Mesenchymal stem cell (in vitro differentiated cells and primary cell): ENCODE measurements around the gene IL18BP.
A peak's percentile ranks its signal among the peaks of the same experiment; 100 is the strongest.

ENCODE experiments used
- DNase-seq: peaks from one replicate; pipeline ENCODE4 v3.0.0-alpha.2; 2013
- H2AFZ ChIP-seq: one replicate; pipeline ENCODE4 v1.6.1; 2013; ENCODE audit warnings: low read depth, mild to moderate bottlenecking, control low read depth, inconsistent platforms, low read length, moderate library complexity
- H2AK5ac ChIP-seq: 2 replicates; pipeline ENCODE4 v1.6.1; 2013; ENCODE audit warnings: low read length, moderate library complexity, mild to moderate bottlenecking, inconsistent platforms; ENCODE audit not compliant: severe bottlenecking
- H2BK120ac ChIP-seq: one replicate; pipeline ENCODE4 v1.6.1; 2013; ENCODE audit warnings: low read depth, mild to moderate bottlenecking, inconsistent platforms, low read length, moderate library complexity
- H2BK12ac ChIP-seq, 2 experiments: one replicate each; pipeline ENCODE4 v1.6.1; 2013; ENCODE audit warnings: inconsistent platforms in 2 of 2, low read length in 2 of 2, mild to moderate bottlenecking in 2 of 2, moderate library complexity in 2 of 2, control low read depth in 1 of 2
- H2BK15ac ChIP-seq: one replicate; pipeline ENCODE4 v1.6.1; 2013; ENCODE audit warnings: mild to moderate bottlenecking, low read depth, inconsistent platforms; ENCODE audit not compliant: poor library complexity, severe bottlenecking
- H2BK5ac ChIP-seq: 2 replicates; pipeline ENCODE4 v1.6.1; 2013; ENCODE audit warnings: low read depth, mild to moderate bottlenecking, low read length, control low read depth, inconsistent platforms; ENCODE audit not compliant: poor library complexity, severe bottlenecking
- H3K14ac ChIP-seq, 2 experiments: one replicate each; pipeline ENCODE4 v1.6.1; 2013; ENCODE audit warnings: inconsistent platforms in 2 of 2, low read length in 2 of 2, control low read depth in 1 of 2, mild to moderate bottlenecking in 1 of 2, moderate library complexity in 1 of 2
- H3K18ac ChIP-seq, 2 experiments: one replicate each; pipeline ENCODE4 v1.6.1; 2013; ENCODE audit warnings: inconsistent platforms in 2 of 2, low read length in 2 of 2, control low read depth in 1 of 2, low read depth in 1 of 2, mild to moderate bottlenecking in 1 of 2
- H3K23ac ChIP-seq, 2 experiments: one replicate each; pipeline ENCODE4 v1.6.1; 2013; ENCODE audit warnings: inconsistent platforms in 2 of 2, low read length in 2 of 2, mild to moderate bottlenecking in 2 of 2, moderate library complexity in 2 of 2, control low read depth in 1 of 2
- H3K27ac ChIP-seq: 2 replicates; pipeline ENCODE4 v1.5.1; 2013; ENCODE audit warnings: mild to moderate bottlenecking, moderate library complexity, low read length, control low read depth, inconsistent platforms; ENCODE audit not compliant: poor library complexity, severe bottlenecking
- H3K27me3 ChIP-seq, 2 experiments: 2 replicates each; pipeline versions ENCODE4 v1.6.1 to v1.7.0; 2013; ENCODE audit warnings: low read length in 2 of 2, mild to moderate bottlenecking in 2 of 2, moderate library complexity in 2 of 2, control low read depth in 1 of 2, inconsistent platforms in 1 of 2; ENCODE audit not compliant: control insufficient read depth in 1 of 2, insufficient read depth in 1 of 2
- H3K36me3 ChIP-seq, 2 experiments: 2 replicates each; pipeline versions ENCODE4 v1.6.1 to v1.7.0; 2013; ENCODE audit warnings: low read length in 2 of 2, control low read depth in 1 of 2, inconsistent platforms in 1 of 2, low read depth in 1 of 2, mild to moderate bottlenecking in 1 of 2; ENCODE audit not compliant: insufficient read depth in 2 of 2, control insufficient read depth in 1 of 2
- H3K4ac ChIP-seq, 2 experiments: one replicate each; pipeline ENCODE4 v1.6.1; 2013; ENCODE audit warnings: inconsistent platforms in 2 of 2, low read length in 2 of 2, mild to moderate bottlenecking in 2 of 2, moderate library complexity in 2 of 2, control low read depth in 1 of 2, low read depth in 1 of 2
- H3K4me1 ChIP-seq: 2 replicates; pipeline ENCODE4 v1.6.1; 2013; ENCODE audit warnings: low read depth, low read length, control low read depth; ENCODE audit not compliant: control insufficient read depth, insufficient read depth
- H3K4me2 ChIP-seq: 2 replicates; pipeline ENCODE4 v1.6.1; 2013; ENCODE audit warnings: low read length, mild to moderate bottlenecking, inconsistent platforms; ENCODE audit not compliant: poor library complexity, severe bottlenecking
- H3K4me3 ChIP-seq, 2 experiments: 2 replicates each; pipeline versions ENCODE4 v1.5.1 to v1.7.0; 2013; ENCODE audit warnings: low read length in 2 of 2, mild to moderate bottlenecking in 2 of 2, control low read depth in 1 of 2, low read depth in 1 of 2; ENCODE audit not compliant: insufficient read depth in 1 of 2
- H3K79me1 ChIP-seq: replicated peaks from 2 replicates; pipeline ENCODE4 v1.6.1; 2013; ENCODE audit warnings: mild to moderate bottlenecking, control low read depth, low read length, inconsistent platforms; ENCODE audit not compliant: poor library complexity, severe bottlenecking
- H3K9ac ChIP-seq: 2 replicates; pipeline ENCODE4 v1.7.0; 2013; ENCODE audit warnings: mild to moderate bottlenecking, low read length, moderate library complexity
- H3K9me3 ChIP-seq: 2 replicates; pipeline ENCODE4 v1.7.0; 2013; ENCODE audit warnings: mild to moderate bottlenecking, low read length; ENCODE audit not compliant: control insufficient read depth
- H4K8ac ChIP-seq: one replicate; pipeline ENCODE4 v1.6.1; 2013; ENCODE audit warnings: inconsistent platforms, mild to moderate bottlenecking, low read length, moderate library complexity
- H4K91ac ChIP-seq: one replicate; pipeline ENCODE4 v1.6.1; 2013; ENCODE audit warnings: mild to moderate bottlenecking, low read length, inconsistent platforms
- WGBS: methylation state at CpG from one replicate; pipeline ENCODE4 v1.1.7; 2013; ENCODE audit warnings: mixed read lengths; 5-methylcytosine and 5-hydroxymethylcytosine counted together

The IL18BP gene

GRCh38 chr11:71976551-71976950, 22.2 kb upstream of the IL18BP start:
- 100% methylated on average over 3 of the region's 5 CpGs for WGBS
- H3K36me3 ChIP-seq = peaks cover 10 to 30% of the 10 kb centered on the region in 2 experiments
- no peak overlapping the region for H3K23ac ChIP-seq
- no peak overlapping the region for H3K4ac ChIP-seq
- H2AK5ac ChIP-seq = no peak overlapping the region
- DNase-seq = no peak
- no peaks in the 10 kb centered on the region for H3K27me3 ChIP-seq
- H2BK5ac ChIP-seq = no peak overlapping the region
- H3K27ac ChIP-seq = no peak overlapping the region
- H2BK120ac ChIP-seq = no peak overlapping the region
- no peak overlapping the region for H3K9ac ChIP-seq
- H3K4me2 ChIP-seq = no peak overlapping the region
- H2BK12ac ChIP-seq = no peak overlapping the region
- H3K4me1 ChIP-seq = no peaks in the 10 kb centered on the region
- no peak overlapping the region for H4K8ac ChIP-seq
- no peak overlapping the region for H3K14ac ChIP-seq
- no peak overlapping the region for H2AFZ ChIP-seq
- no peak overlapping the region for H4K91ac ChIP-seq
- no peak overlapping the region for H3K4me3 ChIP-seq
- no peak overlapping the region for H3K18ac ChIP-seq
- peaks cover 32% of the 10 kb centered on the region for H3K79me1 ChIP-seq
- H2BK15ac ChIP-seq = no peak overlapping the region
- no peaks in the 10 kb centered on the region for H3K9me3 ChIP-seq

GRCh38 chr11:71977090-71977489, 21.6 kb upstream of the IL18BP start:
- WGBS = 82% methylated on average over 1 of the region's 1 CpG
- Histone ChIP-seq H3K9me3 (no peaks in the 10 kb centered on the region), H2BK15ac (no peak overlapping the region), H3K27ac (no peak overlapping the region), H3K36me3 (peaks cover 13 to 25% of the 10 kb centered on the region in 2 experiments), H3K14ac (no peak overlapping the region), H4K91ac (no peak overlapping the region), H3K4ac (no peak overlapping the region), H3K18ac (no peak overlapping the region), H3K4me2 (no peak overlapping the region), H2AFZ (no peak overlapping the region), H3K4me3 (no peak overlapping the region), H2AK5ac (no peak overlapping the region), H3K79me1 (peaks cover 33% of the 10 kb centered on the region), H3K27me3 (no peaks in the 10 kb centered on the region), H4K8ac (no peak overlapping the region), H3K9ac (no peak overlapping the region), H2BK5ac (no peak overlapping the region), H3K23ac (no peak overlapping the region), H3K4me1 (no peaks in the 10 kb centered on the region), H2BK12ac (no peak overlapping the region), H2BK120ac (no peak overlapping the region)
- DNase-seq = no peak

GRCh38 chr11:71977743-71978418, 20.8 kb upstream of the IL18BP start:
- no peak overlapping the region for H3K4me2 ChIP-seq
- no peak overlapping the region for H4K91ac ChIP-seq
- no peak overlapping the region for H2AFZ ChIP-seq
- H3K4ac ChIP-seq = no peak overlapping the region
- no peaks in the 10 kb centered on the region for H3K27me3 ChIP-seq
- H3K9ac ChIP-seq = no peak overlapping the region
- no peak overlapping the region for H2BK12ac ChIP-seq
- no peak overlapping the region for H3K4me3 ChIP-seq
- H3K27ac ChIP-seq = no peak overlapping the region
- H2BK5ac ChIP-seq = no peak overlapping the region
- H2AK5ac ChIP-seq = no peak overlapping the region
- H3K23ac ChIP-seq = no peak overlapping the region
- H2BK15ac ChIP-seq = no peak overlapping the region
- H2BK120ac ChIP-seq = no peak overlapping the region
- H3K14ac ChIP-seq = no peak overlapping the region
- H3K4me1 ChIP-seq = no peaks in the 10 kb centered on the region
- H3K36me3 ChIP-seq = peaks cover 13 to 22% of the 10 kb centered on the region in 2 experiments
- no peak overlapping the region for H3K18ac ChIP-seq
- DNase-seq = peak; percentile 62
- no peaks in the 10 kb centered on the region for H3K9me3 ChIP-seq
- peaks cover 34% of the 10 kb centered on the region for H3K79me1 ChIP-seq
- H4K8ac ChIP-seq = no peak overlapping the region
- 74% methylated on average over 7 of the region's 7 CpGs for WGBS

GRCh38 chr11:71979094-71979493, 19.6 kb upstream of the IL18BP start:
- Histone ChIP-seq H2BK120ac (no peak overlapping the region), H3K27me3 (no peaks in the 10 kb centered on the region), H3K36me3 (peaks cover 10 to 34% of the 10 kb centered on the region in 2 experiments), H3K9me3 (no peaks in the 10 kb centered on the region), H2AK5ac (no peak overlapping the region), H3K79me1 (peaks cover 38% of the 10 kb centered on the region), H2BK5ac (no peak overlapping the region), H3K27ac (no peak overlapping the region), H3K4me2 (no peak overlapping the region), H3K4ac (no peak overlapping the region), H4K8ac (no peak overlapping the region), H3K4me3 (no peak overlapping the region), H3K18ac (no peak overlapping the region), H3K14ac (no peak overlapping the region), H2BK12ac (no peak overlapping the region), H3K9ac (no peak overlapping the region), H2BK15ac (no peak overlapping the region), H2AFZ (no peak overlapping the region), H3K23ac (no peak overlapping the region), H3K4me1 (no peaks in the 10 kb centered on the region), H4K91ac (no peak overlapping the region)
- no peak for DNase-seq
- 98% methylated on average over 4 of the region's 4 CpGs for WGBS
